H1 (cell line): ENCODE data around the gene TJP3. TPM values are rescaled to one million over a fixed set of nuclear protein-coding genes. Genes with fewer than 3 reads are reported as not detected.

ENCODE experiments used
- BCL11A ChIP-seq, 2 experiments: IDR thresholded peaks; one replicate each; pipeline ENCODE4 v1.6.1; 2011; ENCODE audit warnings: low read depth in 2 of 2, low read length in 2 of 2, mild to moderate bottlenecking in 2 of 2
- YY1 ChIP-seq: IDR thresholded peaks from 2 replicates; pipeline ENCODE4 v1.6.1; 2011; ENCODE audit warnings: low read depth, mild to moderate bottlenecking, low read length
- polyA plus RNA-seq, 7 experiments: library from polyadenylated mRNA; depleted of rRNA in 3 of 7; stranded (reverse) in 5 of 7; unstranded in 2 of 7; fragments of >200 nt in 5 of 7; fragments of 200-250 nt in 2 of 7; gene quantifications; 1 replicate in 5 of 7; 2 replicates in 1 of 7; 4 replicates in 1 of 7; pipeline versions ENCODE4 v1.2.1 to v1.2.3, GENCODE V29; 2011 to 2013; ENCODE audit warnings: missing spikeins in 2 of 7, mixed read lengths in 2 of 7
- total RNA-seq: library from RNA; stranded (reverse); fragmentation: NEBNext Ultra II Directional; extraction: Animal tissue kit (Norgen Biotek cat#: 25700); gene quantifications from 2 replicates; pipeline ENCODE4 v1.2.1, GENCODE V29; 2021

TJP3 gene
- total and polyA plus RNA-seq, 2 of the 8 experiments (the other 6 are each of a cell fraction or from before 2014, with no cell fraction given) = 17.1 to 26.1 TPM

GRCh38 chr19:3780786-3781304, 72.7 kb downstream of the TJP3 start (continued):
- TF ChIP-seq YY1 = no peak
- no peak for TF ChIP-seq BCL11A (IDR thresholded peaks at IDR 0.05; ENCODE audit: low read depth in 2 of 2, low read length in 2 of 2)
- TF ChIP-seq, all 59 proteins: peak for 0
